Measurements from ENCODE around the gene GPR87.

GPR87 gene

DNA sequence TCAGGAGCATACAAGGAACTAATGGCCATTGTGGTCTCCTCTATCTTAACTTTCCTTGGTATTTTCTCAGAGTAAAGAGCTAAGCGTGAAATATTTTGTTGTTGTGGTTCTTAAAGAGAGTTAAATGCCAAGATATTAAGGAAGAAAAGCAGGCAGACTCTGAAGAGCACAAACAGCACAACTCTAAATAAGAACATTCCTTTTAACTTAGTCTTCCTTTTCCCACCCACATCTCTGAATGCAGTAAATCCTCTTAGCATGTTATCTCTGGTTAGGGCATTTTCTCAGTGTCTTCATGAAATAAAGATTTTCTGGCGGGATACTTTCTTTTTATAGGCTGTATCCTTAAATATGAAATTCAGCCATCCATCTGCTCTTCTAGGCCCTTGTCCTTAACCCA is 1.5 kb downstream of the GPR87 start:
- DNase-seq, result no peak

DNA sequence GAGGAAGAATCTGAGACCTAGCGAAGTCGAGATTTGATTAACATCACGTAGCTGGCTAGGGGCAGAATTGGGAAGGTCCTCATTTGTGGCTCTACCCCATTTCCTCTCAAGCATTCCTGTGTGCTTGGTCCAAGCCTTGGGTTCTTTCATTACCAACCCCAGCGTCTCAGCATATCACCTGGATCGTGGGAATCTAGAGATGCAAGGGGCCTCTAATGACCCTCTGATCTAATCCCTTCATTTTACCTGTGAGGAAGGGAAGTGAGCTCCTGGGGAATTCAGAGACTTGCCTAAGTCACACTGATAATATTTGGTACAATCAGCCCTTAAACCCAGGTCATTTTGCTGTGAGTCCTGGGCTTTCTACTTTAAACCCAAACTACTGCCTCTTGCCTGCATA is 2.0 kb downstream of the GPR87 start:
- DNase-seq, result no peak

DNA sequence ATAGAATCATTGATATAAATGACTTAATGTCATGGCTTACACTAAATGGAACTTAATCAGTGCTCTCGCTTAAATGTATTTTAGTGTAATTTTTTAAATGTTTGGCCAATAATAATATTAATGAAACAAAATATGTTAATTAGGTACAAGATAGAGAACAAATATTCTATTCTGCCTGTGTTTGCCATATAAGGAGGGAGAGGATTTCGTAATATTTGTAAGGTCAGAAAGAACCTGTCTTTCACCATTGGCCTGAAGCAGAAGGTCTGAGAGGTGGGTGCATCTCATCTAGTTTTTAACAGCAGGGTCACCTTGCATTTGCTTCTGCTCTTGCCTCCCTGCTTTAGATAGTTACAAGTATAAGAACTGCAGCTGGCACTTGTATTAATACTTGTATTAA is 2.5 kb downstream of the GPR87 start:
- DNase-seq, result no peak

DNA sequence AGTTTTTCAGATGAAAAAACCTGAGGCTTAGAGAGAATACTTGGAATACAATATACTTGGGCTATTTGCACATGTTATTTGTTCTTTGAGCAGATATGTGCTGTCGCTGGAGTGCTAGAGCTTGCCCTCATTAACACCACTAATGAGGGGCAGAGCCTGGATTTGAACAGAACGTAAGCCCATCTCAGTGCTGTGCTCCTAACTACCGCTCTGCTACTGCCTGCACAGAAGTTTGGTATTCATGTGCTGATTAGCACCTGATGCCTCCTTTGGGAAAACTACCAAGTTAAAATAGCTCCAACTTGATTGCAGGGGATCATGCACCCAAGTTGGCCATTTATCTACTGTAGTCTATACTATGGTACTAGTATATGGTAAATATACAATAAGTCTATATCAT is 3.6 kb downstream of the GPR87 start:
- DNase-seq, result no peak

DNA sequence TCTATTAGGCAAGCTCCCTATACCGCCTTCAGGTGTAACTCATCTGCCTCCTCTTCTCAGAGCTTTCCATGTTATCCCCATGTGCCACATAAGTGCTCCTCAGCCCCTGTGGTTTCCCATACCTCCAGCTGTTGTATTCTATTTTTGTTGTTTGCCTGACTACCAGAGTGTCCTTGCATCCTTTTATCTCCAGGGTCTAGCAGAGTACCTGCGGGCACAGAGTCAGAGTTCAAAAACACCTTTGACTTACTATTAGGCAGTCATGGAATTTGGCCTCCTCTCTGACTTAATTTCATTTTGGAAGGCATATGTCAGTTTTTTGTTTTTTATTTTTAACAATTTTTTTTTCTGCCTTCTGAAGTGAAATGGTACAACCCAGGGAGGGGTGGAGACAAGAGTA is 7.1 kb downstream of the GPR87 start:
- DNase-seq, result no peak

DNA sequence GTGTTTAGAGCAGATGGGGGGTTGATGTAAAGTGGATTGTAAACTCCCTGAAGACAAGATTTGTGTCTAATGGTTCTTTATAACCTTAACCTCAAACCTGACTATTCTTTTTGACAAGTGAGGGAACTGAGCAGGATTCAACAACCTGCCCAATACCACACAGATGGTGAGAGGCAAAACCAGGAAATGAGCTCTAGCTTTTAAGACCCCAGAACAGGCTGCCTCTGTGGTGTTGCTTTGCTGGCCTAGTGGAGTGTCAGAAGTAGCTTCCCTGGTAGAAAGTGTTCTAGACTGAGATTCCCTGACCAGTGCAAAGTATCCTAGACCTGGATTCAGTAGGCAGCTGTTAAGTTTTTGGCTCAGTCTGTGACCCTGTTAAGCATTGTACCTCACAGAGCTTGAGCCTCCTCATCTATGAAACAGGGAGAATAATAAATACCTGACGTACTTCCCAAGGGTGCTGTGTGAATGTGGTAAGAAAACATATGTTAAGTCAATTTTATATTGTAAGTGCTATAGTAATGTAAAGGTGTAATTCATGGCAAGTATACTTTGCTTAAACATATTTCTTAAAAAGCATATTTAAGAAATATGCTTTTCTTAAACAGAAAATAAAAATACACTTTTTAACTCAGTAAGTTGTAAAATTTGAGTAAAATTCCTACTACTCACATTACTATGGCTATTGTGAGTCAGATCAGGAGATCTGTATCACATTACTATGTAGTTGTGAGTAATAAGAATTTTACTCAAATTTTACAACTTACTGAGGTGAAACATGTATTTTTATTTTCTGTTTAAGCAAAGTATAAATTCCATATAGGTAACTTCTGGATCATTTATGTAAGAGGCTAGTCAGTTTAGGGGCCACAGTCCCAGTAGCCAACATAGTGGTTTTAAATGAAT is 8.8 kb downstream of the GPR87 start:
- no peak for DNase-seq

DNA sequence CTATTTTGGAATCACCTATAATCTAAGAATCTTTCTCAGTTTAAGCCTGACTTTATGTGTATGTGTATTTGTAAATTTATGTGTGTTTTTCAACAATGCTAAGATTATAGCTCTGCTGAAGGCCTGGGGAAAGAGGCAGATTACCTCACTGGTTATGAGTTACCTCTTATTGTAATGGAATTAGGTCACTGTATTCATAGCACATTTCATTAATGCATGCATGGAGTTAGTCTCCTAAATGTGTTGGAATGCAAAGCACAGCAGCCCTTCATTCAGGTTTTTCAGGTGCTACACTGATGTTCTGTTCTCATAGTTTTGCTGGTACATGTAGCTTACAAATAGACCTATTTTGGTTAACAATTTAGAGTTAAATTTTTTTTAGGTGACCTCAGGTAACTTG is 9.5 kb downstream of the GPR87 start:
- DNase-seq, result no peak

DNA sequence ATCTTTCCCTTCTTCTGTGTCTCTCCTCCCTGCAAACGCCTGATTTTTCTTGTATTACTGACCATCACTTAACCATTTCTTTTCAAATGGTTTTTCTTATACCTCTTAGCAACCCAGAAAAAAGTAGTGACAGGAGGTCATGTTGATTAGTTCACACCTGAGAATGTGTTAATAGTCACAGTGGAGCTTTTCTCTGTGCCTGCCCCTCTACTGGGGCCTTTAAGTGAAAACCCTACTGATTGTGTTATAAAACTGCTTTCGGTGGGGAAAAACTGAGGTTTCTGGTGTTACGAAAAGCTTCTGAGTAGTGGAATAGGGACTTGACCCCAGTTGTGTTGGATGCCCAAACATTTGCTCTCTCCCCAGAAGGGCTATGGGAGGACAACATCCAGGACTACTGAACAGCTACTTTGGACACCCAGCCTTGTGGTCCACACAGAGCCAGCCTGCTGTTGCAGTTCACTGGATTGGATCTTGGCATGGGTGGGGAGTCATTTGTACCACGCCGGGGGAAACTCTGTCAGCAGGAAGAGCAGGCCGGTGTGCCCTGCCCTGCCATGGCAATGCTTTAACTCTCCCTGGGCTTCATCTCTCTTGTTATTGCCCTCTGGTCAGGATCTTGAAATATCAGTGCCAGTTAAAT is 10.3 kb downstream of the GPR87 start:
- DNase-seq, result no peak

DNA sequence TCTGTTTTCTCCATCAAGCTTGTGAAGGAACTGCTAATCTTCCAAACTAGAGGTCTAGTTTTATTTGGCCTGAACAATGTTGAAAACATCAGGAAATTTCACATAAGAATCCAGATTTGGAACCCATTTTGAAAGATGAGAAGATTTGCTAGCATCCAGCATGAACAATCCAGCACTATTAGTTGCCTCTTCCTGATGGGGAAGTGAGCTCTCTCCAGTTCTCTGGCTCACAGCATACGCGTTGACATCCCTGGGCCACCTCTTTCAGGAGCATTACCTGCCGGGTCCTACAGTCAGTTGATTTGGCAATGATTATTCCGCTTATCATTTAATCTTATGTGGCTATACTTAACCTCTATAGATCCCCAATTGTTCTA is 10.9 kb downstream of the GPR87 start:
- no peak for DNase-seq

DNA sequence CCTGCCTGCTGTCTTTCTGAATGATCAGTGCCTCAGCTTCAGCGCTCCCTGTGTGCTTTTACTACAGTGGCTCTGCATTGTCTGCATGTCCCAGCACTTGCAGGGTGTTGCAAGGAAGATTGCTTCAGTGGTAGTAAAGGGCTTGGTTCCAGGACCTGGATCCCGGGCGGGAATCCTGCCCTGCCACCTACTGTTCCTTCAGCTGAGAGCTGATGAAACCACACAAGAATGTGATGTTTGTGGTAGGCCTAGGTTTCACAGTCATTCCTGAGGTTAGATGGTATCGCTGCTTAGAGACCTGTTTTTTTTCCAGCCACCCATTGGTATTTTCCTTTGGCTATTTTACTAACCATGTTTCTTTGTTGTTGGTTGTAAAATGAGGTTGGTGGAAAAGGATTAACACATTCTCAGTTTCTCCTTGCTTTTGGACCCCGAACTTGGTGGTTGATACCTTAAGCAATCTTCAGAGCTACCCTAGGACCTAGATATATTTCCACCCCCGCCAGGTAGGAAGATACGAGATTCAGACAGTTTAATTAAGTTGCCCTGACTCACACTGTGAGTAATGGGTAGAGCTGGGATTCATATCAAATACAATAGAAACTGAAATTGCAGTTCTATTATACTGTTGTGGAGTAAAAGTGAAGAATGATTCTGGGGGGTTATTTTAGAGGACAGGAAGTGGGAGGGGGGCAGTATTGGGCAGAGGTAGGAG is 11.4 kb downstream of the GPR87 start:
- no peak for DNase-seq

DNA sequence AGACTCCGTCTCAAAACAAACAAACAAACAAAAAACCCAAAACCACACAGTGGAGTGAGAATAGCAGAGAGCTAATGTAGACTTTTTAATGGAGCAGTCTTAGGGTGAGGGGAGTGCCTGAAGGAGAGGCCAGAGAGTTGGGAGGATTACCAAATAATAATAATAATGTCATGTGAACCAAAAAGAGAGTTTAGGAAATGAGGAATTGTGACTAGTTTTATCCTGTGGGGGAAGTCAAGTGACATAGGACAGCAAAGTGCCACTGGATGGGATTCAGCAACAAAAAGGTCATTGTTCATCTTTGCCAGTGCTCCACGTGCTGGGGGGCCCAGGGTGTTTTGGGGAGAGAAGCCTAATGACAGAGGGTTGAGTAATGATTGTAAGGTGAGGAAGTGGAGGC is 12.9 kb downstream of the GPR87 start:
- DNase-seq, result no peak

DNA sequence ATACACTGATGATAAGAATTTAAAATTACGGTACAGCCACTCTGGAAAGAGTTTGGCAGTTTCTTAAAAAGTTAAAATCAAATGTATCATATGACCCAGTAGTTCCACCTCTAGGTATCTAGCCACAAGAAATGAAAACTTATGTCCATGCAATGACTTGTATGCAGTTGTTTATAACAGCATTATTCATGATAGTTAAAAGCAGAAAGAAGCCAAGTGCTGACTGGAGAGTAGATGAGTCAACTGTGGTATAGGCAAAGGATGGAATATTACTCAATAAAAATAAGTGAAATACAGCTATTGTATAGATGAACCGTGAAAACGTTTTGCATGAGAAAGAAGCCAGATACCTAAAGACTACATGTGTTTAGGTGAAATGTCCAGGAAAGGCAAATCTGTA is 14.8 kb downstream of the GPR87 start:
- DNase-seq, result no peak

DNA sequence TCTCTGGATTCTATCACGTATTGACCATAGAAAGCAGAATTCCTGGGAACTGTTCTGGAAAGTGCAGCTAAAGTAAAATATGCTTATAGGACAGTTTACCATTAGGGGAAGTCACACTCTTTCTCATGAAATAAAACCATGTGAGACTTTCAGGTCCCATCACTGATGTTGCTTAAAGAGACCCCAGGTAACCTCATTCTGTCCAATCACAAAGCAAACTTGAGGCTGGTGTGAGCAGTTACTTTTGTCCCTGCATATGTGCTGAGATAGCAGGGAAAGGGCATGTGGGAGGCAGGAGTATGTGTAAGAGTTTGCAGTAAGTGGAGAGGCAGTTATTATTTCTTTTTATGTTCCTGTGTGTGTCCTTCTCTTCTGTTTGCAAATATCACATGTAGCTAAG is 16.1 kb downstream of the GPR87 start:
- DNase-seq, result no peak

DNA sequence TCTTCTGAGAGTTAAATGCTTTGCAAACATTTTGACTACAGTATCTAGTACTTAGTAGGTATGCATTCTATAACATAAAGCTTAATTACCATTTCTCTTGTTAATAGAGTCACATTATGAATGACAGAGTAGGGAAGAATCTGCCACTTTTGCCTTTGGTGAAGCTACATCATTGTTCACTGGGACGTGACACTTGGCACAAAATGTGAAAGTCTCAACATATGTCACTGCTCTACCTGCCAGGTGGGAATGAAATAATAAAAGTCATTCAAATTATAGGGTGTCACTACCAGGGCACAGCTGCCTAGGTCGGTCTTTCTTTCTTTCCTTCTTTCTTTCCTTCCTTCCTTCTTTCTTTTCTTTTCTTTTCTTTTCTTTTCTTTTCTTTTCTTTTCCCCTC is 17.6 kb downstream of the GPR87 start:
- DNase-seq, result no peak

DNA sequence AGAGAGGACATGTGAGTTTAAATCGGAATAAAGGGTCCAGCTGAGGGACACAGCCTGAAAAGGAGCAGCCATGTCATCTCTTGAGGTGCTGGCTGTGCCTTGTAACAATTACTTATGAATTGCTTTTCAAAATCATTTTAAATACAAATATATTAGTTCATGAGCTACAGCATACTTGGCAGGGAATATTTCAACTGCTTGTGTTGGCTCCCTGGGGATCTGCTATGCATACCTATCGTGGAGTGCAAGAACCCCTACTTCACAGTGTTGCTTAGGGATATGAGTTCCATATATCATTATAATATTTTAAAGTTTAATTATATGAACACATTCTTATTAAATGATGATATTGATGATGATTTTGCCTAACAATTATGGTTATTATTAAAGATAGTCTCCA is 19.2 kb downstream of the GPR87 start:
- no peak for DNase-seq

DNA sequence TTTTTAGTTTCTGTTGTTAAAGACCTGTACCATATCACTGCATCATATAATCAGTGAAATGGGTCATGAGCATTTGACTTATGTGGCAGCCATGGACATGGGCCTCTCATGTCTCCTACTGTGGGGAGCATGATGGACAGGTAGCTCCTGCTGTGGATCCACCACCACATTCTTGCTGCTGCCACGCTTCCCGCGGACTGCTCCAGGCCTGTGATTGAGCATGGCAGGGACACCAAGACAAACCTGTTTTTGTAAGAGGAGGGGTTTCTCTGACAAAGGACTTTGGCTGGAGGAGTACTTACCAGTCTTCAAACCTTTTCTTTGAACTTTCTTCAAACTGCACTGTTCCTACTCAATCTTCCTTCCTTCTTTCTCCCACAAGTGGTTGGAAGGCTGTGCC is 20.4 kb downstream of the GPR87 start:
- DNase-seq, result no peak

DNA sequence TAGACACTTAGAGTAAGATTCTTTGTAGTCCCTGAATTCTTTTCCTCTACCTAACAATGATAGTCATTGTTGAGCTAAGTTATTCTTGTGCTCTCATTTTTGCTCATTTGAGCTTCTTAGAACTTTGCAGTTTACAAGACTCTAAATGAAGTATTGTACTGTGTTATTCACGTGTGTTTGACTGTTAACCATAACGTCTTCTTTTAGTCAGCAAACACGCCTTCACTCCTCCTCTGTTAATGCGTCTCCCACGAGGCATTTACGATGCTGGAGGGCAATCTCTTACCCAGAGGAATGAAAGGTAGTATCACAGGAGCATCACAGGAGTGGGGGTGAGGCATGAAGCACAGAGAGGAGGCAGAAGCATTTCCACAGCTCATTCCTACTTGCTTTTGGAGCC is 23.5 kb downstream of the GPR87 start:
- no peak for DNase-seq

DNA sequence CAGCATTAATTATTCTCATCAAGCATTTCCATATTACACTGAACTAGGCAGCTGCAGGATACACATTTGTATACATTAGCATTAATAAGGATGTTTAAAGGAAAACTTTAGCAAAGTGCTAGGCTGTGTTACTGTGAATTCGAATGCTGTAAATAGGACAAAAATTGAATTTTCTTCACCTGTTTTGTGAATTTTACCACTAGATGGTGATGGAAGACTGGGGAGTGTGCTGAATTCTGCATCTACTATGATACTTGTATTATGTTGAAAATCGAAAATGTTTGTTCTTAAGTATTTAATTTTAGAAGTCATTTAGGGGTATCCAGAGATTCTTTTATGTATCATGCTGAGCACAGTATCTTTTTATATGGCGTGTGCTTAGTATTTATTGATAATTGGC is 25.9 kb downstream of the GPR87 start:
- DNase-seq, result no peak

DNA sequence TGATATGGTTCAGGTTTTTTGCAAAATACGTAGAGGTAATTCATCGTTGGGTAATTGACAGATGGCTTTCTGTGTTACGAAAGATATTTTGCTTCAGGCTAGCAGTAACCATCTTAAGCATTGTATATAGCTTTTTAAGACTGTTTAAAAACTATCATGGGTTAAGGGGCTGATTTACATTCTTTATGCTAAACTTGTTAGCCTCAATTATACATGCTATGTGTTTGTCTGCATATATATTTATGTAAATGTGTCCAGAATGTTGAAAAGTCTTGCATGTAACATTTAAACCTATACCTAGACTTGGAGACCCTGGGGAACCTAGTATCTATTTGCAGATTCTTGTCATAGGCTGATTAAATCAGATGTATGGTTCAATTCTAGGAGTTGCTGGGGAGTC is 27.2 kb downstream of the GPR87 start:
- DNase-seq, result no peak

DNA sequence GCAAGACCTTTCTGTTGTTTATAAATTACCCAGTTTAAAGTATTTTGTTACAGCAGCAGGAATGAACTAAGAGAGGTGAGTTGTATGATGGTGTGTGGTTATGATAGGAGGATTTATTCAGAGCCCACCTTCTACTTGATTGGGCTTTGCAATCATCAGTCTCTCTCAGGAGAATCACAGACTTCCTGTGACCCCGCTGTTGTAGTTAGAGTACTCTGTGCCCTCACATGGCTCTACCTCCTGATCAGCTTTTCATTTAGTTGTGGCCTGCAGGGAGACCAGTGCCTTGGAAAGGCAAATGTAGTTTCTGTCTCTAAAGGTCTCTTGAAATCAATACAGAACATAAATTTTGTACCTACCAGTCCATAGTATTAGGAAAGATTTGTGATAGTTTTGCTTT is 30.7 kb downstream of the GPR87 start:
- no peak for DNase-seq

DNA sequence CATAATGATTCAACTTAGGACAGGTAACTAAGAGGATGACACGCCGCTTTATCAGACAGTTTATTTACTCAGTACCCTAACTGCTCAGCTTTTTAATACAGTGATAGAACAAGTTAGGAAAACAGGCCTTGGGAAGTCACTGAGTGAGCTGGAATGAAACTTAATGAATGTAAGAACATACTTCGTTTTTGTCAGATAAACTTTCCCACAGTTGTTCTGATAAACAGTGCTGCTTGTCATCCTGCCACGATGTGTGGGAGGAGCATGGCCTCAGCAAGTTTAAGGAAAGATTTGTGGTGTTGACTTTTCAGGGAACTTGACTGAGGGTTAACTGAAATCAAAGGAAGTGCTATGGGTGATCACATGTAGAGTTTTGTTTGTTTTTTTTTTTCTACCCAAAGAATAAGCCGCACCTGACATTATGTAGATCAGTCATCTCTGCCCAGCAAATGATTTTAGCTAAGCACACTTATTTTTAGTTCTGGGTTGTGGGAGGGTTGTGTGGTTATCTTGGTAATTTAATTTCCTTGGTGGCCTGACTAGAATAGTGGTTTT is 32.6 kb downstream of the GPR87 start:
- DNase-seq, result no peak

DNA sequence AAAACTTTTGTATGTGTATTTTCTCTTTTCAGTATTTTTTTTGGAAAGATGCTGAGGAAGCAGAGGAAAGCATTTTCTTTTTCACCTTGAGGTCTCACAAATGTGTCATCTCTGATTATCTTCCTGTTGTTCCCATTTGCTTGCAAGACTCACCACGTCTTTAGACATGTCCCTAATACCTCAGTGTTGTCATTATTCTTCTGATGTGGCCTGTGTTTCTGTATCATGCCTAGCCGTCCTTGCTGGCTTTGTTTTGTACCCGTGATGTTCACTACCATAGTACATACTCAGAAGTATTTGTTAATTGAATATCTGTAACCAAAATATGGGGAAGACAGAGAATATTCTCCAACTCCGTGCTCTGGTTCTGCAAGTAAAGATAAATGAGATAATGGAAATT is 33.2 kb downstream of the GPR87 start:
- DNase-seq, result no peak

DNA sequence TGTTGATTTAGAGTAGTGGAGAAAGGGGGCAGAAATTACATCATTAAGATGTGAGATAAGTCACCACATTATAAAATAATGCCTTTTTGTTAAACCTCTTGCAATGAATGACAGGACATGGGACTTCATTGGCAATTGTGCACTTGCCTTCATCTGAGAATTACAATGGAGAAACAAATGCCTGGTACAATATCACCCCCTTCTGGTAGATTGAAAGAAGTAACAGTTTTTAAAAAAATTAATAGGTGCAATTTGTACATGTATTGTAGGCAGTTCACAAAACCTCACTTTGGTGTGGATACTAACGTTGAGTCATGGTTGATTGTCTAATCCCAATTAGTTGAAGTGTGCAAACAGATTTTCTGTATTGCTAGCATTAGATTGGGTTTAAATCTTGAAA is 33.7 kb downstream of the GPR87 start:
- no peak for DNase-seq

All from CD4-positive, alpha-beta T cell treated with Interleukin-17A for 4 hours (primary cell).